Hippocampal formation (tissue), 2 donors: ENCODE data around the gene MED13L.

ENCODE experiments used
- DNase-seq, 2 donors: peaks; one replicate each; lab custom pipeline; 2025; lab: John Stamatoyannopoulos, UW

Gene MED13L

GRCh38 chr12:116091579-116091978 is 185.9 kb downstream of the MED13L start:
- no peak for DNase-seq

GRCh38 chr12:116090516-116090915 is 187.0 kb downstream of the MED13L start:
- DNase-seq, result no peak

DNA sequence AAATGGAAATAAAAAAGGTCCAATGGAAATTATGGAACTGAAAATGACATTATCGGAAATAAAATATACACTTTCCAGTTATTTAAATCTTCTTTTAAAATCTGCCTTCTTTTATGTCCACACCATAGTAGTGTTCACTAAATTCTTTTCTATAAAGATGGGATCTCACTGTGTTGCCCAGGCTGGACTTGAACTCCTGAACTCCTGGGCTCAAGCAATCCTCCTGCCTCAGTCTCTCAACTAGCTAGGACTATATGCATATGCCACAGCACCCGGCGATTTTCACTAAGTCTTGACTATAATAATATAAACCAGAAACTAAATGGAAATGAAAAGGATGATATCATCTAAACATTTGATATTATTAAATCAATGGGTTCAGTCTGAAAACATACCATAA is 188.4 kb downstream of the MED13L start:
- no peak for DNase-seq

- DNase-seq, result no peak
Observed at GRCh38 chr12:116087962-116088361, 189.5 kb downstream of the MED13L start.

DNA sequence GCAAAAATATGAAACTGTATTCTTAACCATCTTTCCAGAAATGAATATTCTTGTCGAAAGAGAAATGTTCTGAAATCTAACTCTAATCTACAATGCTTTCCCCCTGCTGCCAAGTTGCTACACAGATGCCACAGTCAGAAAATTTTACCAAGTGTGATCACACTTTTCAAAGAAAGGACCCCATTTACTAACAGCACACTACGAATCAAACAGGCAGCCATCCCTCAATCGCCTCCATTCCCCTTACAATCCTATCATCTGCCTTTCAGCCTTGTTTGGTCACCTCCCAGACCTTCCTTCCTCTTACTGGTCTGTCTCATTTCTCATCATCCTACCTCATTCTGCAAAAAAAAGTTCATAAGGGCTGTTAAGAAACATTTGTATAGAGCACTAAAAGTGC is 190.1 kb downstream of the MED13L start:
- DNase-seq, result no peak

GRCh38 chr12:116080415-116080814 is 197.1 kb downstream of the MED13L start:
- DNase-seq, result no peak

DNA sequence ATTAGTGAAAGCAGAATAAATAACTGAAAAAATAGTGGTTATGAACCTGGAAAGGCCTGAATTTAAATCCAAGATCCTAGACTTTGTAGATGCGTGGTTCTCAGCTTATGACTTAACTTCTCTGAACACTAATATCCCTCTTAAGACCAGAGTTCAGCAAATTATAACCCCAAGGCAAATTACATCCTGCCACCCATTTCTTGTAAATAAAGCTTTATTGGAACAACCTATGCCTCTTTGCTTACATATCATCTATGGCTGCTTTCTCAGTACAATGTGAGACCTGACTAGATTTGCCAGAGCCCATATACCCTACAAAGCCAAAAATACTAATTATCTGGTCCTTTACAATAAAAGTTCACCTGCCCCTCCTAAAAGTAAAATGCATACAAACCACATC is 199.1 kb downstream of the MED13L start:
- no peak for DNase-seq

DNA sequence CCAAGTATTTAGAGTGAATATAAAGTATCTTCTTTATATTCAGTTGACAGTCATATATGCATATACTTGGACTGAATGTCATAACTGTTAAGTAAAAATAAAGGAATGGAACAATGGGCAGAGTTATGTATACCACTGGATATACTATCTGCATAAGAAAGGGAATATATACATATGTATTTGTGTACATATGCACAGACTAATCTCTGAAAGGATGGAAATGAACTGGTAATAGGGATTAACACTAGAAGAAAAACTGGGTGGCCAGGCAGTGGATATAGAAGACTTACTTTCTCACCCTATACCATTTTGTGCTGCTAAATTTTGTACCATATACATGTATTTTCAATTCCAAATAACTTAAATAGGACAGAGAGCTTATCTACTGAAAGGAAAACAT is 200.1 kb downstream of the MED13L start:
- no peak for DNase-seq

DNA sequence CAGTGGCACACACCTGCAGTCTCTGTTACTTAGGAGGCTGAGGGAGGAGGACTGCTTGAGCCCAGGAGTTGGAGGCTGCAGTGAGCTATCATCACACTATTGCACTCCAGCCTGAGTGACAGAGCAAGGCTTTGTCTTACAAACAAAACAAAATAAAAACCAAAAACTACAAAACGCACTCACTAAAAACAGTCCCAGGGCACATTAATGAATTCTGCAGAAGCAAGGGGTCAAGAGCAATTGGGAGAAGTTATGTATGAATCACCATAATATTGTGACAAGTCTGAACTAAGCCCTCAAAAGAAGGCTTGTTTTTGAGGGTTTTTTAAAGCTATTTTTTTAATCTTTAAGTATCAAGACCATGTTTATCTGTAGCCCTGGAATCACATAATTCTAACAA is 201.1 kb downstream of the MED13L start:
- no peak for DNase-seq

DNA sequence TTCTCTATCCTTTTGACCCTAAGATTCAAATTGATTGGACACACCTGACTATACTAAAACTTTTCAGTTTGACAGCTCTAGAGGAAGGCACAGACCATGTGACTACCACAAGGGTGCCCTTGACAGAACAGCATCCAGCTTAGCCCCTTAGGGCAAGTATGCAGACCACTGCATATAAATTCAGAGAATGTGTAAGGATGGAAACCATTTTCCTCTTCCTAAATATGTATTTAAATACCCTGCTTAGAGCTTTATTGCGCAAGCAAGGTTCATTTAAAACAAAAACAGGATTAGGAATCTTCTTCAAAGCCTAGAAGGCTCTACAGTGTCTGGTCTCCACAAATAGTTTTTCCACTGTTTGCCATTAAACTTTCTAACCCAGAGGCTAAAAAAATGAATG is 202.8 kb downstream of the MED13L start:
- DNase-seq, result no peak

DNA sequence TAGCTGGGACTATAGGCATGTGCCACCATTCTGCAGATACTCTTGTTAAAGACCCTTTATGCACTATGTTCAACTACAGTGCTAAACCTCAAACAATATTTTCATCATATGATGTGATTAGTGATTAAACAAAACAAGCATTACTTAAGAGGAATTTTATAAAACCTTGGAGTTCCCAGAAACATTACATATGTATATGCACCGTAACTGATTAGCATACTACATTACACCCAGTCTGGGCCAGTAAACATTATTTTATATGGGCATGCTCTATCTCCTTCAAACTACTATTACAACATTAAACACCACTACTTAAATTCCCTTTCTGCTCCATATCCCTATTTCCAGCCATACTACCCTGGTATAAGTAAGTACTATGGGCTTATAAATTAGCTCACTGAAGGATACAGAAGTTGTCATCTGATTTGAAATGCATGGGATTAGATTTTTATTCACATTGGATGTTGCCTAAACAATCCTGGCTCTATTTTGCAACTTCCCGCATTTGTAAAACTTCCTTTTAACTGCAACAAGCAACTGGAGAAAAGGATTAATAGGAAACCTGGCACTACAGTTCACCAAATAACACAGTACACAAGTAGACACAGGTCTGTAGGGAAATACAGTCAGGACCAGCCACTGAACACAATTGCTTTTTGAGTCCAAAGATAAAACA is 205.8 kb downstream of the MED13L start:
- DNase-seq, result no peak

DNA sequence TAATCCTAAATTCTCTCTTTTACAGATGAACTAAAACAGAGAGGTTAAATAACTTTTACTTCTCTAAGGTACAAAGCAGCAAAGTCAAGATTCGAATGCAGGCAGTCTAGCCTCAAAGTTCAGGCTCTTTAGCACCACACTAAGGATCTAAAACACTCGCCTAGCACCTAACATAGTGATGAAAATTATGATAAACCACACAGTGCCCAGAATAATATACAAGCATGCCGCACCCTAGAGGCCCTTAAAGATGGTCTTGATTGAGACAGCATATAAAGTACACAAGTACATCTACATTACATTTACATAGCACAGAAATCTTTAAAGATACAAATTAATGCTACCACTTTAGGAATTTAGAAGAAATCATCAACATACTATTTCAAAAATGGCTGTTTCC is 207.0 kb downstream of the MED13L start:
- no peak for DNase-seq

- no peak for DNase-seq
Observed at GRCh38 chr12:116069943-116070342, 207.6 kb downstream of the MED13L start.

GRCh38 chr12:116068853-116069252 is 208.6 kb downstream of the MED13L start:
- no peak for DNase-seq

DNA sequence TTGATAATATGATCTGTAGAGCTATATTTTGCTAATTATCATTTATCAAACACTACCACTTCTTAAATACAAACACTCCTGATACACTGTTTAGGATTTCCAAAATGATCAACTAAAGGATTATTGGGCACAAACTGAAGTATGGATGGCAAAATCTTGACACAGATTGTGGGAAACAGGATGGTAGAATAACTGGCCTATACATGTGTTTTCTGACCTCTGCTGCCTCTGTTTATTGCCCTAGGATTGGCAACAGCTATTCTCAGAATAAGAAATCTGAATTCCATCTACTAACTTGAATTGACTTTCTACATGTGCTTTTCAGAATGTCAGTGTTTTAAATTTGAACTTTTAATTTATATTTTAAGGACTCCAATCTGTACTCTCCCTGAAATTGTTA is 209.1 kb downstream of the MED13L start:
- no peak for DNase-seq

- DNase-seq, result no peak
Observed at GRCh38 chr12:116067892-116068291, 209.6 kb downstream of the MED13L start.

GRCh38 chr12:116066381-116067230 is 210.9 kb downstream of the MED13L start:
- no peak for DNase-seq

DNA sequence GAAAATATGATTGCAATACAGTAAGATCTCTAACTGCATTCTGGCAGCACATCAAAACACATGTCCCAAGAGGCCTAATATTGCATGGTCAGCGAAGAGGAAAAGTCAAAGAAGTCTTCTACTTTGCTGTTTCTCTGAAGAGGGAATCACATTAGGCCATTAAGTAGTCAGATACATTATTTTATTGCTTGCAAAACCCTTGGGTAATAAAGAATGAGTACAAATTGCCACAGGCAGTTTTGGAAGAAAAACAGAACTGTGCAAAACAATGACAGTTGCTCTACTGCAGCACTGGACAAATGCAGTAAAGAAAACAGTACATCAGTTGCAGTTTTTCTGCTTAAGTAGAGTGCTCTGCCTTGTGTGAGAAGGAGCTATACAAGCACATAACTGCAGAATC is 211.9 kb downstream of the MED13L start:
- DNase-seq, result no peak

- no peak for DNase-seq
Observed at GRCh38 chr12:116064493-116064892, 213.0 kb downstream of the MED13L start.

DNA sequence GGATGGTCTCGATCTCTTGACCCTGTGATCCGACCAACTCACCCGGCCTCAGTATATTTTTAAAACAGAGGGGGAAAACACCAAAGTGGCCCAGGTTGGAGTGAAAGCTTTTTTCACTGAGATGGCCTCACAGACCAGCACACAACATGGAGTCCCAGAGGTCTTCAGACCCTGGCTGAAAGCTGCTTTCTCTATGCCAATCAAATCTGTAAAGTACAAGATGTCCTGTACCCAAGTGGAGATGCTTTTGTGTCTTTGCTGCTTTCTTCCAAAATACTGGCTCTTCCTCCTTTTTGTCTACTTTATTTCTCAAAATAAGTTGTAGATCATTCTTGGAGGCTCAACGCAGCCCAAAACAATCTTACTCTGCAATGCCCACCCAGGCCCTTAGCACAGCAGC is 214.8 kb downstream of the MED13L start:
- DNase-seq, result no peak

DNA sequence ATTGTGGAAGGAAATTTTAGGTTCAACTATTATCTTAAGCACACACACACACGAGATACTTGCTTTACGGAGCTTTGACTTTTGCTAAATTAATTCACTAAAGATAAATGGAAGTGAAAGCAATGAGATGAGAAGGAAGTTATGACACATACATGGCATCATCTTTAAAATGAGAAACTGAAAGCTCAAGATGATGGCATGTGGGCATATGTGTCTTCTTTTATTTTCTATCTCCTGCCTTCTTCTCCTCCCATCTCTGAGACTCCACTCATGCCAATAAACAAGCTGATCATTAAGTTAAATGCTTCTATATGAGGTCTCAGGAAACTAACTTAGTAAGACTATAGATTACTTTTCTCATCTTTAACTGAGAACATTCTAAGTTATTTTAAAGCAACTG is 216.7 kb downstream of the MED13L start:
- no peak for DNase-seq

- no peak for DNase-seq
Observed at GRCh38 chr12:116059904-116060303, 217.6 kb downstream of the MED13L start.

GRCh38 chr12:116058574-116058973 is 218.9 kb downstream of the MED13L start:
- DNase-seq, result no peak

GRCh38 chr12:116057356-116057755 is 220.1 kb downstream of the MED13L start:
- no peak for DNase-seq
